ENCODE data around the gene MAP2K6.

MAP2K6 gene

DNA sequence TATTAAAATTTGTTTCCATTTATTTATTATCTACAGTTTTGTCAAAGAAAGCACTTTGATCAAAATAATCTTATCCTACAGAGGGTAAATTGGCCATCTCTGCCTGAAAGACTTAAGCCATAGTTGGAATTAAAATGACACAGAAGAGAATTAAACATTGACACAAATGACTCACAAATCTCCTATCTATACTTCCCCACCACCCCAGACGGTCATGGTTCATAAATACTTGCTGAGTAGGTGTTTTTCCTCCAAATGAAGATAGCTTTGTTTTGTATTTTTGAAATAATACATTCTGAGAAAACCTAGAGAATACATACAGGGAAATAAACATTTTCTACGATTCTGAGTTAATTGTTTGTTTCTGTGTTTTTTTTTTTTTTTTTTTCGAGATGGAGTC is 142.8 kb downstream of the MAP2K6 start:
- DNase-seq (ENCODE audit: low read depth, low spot score) = no peak
- H3K4me3 ChIP-seq (ENCODE audit: low read length) = no peak overlapping the region

DNA sequence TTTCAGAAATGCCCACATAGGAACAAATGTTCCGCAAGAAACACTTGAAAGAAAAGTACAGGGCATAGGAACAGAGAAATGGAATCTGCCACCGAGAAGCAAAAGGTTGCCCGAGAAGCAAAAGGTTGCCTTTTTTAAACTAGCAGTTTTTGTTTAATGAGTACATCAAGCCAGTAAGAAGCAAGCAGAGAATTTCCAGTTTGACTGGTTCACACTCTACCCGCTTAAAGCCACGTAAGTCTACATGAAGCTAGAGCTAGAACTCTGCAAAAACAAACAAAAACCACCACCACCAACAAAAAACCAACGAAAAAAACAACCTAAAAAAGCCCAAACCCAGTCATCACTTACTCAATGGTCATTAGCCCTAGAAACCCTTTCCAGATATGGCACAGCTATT is 144.3 kb downstream of the MAP2K6 start:
- no peak overlapping the region for H3K4me3 ChIP-seq (ENCODE audit: low read length)
- no peak for DNase-seq (ENCODE audit: low read depth, low spot score)

DNA sequence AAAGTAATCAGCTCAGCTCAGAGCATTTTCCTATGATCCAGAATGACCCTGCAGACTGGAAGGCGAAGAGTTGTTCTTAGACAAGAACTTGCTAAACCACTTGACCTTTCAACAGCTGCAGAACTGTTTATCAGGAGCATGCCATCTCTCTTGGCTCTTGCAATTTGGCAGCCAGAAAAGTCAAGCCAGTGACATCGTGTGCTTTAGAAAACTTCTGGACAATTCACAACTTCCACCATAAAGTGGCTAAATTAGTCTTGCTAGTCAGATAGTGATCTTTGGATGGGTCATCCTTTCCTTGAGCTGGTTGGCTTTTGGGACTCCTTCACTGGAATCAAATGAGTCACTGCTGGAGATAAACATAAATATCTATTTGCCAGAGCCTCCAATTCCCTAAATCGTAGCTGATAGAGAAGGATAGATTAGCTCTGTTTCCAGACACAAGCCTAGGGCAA is 146.5 kb downstream of the MAP2K6 start:
- no peak for DNase-seq (ENCODE audit: low read depth, low spot score)

DNA sequence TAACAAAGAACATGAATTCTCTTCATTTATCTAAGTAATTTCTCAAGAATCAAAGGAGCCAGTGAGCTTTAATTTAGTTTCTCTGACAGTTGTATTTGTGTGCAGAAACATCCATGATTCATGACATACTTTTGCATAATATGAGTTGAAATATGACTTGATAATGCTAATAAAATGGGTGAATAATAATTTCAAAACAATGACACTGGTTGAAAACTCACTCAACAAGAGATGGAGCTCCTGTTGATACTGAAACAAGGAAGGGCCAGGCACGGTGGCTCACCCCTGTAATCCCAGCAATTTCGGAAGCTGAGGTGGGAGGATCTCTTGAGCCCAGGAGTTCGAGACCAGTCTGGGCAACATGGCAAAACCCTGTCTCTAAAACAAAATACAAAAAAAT is 147.0 kb downstream of the MAP2K6 start:
- no peak overlapping the region for H3K4me3 ChIP-seq (ENCODE audit: low read length)
- DNase-seq (ENCODE audit: low read depth, low spot score) = no peak

More for the DNA sequence above, 146.5 kb downstream of the MAP2K6 start:
- H3K4me3 ChIP-seq (ENCODE audit: low read length) = no peak overlapping the region

DNA sequence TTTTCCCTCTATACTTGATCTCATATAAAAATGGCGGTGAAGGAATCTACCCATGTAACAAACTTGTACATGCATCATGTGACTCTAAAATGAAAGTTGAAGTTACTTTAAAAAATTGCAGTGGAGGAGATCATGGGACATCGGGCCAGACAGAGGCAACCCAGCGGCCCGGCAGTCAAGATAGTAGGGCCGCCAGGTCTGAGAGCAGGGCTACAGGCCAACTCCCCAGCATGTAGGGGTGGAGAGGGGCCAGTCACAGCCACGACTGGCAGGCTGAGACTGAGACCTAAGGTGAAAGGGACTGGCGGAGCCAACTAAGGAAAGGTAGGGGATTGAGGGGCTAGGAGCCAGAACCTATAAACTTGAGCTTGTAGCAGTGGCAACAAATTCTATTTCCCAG is 150.9 kb downstream of the MAP2K6 start:
- no peak overlapping the region for H3K4me3 ChIP-seq (ENCODE audit: low read length)
- DNase-seq (ENCODE audit: low read depth, low spot score) = no peak

DNA sequence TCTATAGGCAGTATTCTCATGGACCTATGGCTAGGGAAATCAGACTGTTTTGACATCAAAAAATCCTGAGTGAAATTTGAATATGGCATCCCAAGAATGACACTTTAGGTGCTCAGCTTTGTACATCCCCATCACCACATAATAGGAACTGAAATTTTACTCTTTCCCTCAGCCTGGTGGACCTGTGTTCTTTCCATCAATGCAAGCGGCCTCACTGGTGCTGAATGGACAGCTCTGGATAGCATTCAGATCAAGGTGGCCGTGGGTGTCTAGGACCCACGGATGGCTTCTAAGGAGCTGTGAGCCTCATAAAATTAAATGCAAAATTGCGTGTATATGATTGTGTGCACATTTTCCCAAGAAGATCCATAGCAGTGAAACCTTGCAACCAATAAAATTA is 152.6 kb downstream of the MAP2K6 start:
- no peak overlapping the region for H3K4me3 ChIP-seq (ENCODE audit: low read length)
- no peak for DNase-seq (ENCODE audit: low read depth, low spot score)

DNA sequence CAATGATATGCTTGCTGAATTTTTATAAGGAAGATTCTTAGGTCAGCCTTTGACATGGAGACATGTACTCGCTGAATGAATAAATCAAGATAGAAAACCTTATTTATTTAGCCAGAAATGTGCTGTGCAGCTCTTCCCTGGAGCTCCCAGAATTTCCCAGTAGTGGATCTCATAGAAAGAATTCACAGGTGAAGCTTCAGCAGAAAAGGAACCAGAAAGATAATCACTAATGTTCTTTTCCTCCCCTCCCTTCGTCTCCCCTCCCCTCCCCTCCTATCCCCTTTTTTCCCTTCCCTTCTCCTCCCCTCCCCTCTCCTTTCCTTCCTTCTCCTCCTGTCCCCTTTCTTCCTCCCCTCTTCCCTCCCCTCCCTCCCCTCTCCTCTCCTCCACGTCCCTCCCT is 158.2 kb downstream of the MAP2K6 start:
- DNase-seq (ENCODE audit: low read depth, low spot score) = no peak
- no peak overlapping the region for H3K4me3 ChIP-seq (ENCODE audit: low read length)

DNA sequence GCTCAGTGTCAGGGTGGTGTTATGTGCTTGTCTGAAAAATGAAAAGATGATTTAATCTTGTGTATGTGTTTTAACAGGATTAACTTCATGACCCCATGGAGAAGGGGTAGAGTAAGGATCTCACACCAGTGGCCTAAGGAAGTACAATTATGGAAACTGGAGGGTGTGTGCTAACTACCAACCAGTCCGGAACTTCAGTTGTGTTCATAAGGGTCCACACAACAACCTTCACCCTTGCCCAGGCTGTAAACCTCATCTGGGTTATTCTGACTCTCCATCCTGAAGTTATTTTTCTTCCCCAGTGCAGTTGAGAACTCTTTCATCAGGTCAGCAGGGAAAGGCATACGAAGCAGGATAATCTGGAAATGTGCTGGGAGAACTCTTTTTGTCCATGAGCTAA is 158.9 kb downstream of the MAP2K6 start:
- no peak for DNase-seq (ENCODE audit: low read depth, low spot score)
- H3K4me3 ChIP-seq (ENCODE audit: low read length) = no peak overlapping the region

DNA sequence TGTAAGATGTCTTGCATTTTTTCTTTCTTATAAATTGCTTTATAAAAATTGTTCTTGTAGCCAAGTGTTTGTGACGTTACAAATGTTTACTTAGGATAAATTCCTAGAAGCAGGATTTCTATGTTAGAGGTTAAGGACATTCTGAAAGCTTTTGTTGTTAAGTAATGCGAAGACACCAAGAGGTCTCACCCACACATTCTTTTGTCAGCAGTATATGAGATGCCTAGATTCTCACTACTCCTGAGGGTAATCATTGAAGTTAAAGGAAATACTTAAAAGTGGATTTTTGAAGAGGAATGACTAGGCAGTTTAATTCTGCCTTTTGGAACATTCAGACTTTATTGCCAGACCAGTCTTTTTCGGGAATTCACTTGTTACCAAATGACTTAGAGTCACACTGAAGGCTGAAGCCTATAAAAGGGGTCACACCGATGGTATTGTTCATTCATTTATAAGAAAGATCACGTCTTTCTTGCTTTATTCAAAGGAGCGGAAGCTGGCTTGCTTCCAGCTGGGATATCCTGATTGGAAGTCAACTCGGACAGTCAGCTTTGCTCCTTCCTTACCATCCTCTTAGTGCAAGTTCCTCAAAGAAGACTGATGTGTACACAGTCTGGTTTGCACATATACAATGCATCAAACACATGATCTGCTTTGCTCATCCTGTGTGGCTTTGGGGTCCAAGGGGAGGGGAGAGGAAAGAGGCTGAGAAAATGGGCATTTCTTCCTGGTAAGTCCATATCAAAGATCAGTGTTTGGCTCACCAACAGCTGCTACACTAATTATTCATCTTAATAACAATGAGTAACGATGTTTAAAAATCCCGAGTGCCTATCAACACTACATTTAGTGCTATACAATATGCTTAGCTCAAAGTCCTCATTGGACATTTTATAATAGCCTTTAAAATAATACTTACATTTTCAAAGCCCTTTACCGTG is 160.0 kb downstream of the MAP2K6 start:
- no peak for DNase-seq (ENCODE audit: low read depth, low spot score)
- H3K4me3 ChIP-seq (ENCODE audit: low read length) = no peak overlapping the region

DNA sequence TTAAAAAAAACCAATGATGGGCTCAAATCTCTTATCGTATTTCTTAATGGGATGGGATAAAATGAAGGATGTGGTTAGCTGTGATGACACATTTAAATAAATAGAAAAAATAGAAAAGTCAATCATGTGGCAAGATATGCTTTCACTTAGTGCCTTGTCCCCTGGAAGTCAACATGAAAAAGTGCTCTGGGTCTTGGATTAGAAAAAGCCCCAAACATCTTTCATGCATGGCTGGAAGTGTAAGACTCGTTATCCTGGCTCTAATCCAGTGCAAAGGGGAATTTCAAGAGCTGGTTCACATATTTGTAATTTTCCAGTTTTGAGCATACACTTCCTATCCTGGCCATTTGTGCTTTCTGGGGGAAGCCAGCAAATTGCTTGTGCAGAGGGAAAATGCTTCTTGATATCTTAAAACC is 160.9 kb downstream of the MAP2K6 start:
- no peak for DNase-seq (ENCODE audit: low read depth, low spot score)
- no peak overlapping the region for H3K4me3 ChIP-seq (ENCODE audit: low read length)

DNA sequence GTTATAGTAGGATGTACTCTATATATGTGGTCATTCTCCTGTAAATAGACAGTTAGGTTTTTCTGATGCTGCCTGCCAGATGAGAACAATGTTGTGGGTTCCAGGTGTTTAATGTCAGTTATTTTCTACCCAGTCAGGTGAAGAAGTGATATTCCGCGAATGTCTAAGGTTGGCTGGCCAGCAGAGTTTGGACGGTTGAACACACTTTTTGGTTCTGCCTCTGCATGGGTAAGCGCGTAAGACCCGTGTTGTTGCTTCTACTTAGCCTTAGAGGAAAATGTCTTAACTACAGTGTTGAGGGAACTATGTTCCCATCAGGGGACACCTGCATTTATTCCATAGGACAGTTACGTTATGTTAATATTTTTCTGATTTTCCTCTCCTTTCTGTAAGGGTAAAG is 162.6 kb downstream of the MAP2K6 start:
- H3K4me3 ChIP-seq (ENCODE audit: low read length) = no peak overlapping the region

DNA sequence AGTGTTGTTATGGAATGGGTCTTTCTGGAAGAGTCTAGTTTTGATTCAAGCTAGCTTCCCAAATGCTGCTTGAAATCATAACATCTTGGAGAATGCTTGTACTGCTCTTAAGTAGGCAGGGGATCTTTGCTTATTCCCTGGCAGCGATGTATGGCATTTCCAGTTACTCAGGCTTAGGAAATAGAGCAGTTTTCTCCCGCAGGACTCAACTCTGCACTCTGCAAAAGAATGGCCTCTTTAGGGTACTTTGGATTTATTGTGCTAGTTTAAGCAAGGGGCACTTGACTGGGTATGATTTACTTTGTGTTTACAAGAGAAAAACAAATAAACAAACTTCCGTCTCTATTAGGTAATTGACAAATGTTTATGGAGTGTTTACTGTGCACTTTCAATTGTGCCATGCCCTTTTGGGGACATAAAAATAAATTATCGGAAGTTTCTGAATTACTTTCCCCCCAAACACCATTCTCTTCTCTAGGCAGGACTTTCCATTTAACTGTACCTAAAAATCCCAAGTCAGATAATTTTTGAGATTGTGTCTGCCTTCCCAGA is 164.0 kb downstream of the MAP2K6 start:
- no peak overlapping the region for H3K4me3 ChIP-seq (ENCODE audit: low read length)
- DNase-seq (ENCODE audit: low read depth, low spot score) = no peak

More for the DNA sequence above, 162.6 kb downstream of the MAP2K6 start:
- DNase-seq (ENCODE audit: low read depth, low spot score) = no peak

DNA sequence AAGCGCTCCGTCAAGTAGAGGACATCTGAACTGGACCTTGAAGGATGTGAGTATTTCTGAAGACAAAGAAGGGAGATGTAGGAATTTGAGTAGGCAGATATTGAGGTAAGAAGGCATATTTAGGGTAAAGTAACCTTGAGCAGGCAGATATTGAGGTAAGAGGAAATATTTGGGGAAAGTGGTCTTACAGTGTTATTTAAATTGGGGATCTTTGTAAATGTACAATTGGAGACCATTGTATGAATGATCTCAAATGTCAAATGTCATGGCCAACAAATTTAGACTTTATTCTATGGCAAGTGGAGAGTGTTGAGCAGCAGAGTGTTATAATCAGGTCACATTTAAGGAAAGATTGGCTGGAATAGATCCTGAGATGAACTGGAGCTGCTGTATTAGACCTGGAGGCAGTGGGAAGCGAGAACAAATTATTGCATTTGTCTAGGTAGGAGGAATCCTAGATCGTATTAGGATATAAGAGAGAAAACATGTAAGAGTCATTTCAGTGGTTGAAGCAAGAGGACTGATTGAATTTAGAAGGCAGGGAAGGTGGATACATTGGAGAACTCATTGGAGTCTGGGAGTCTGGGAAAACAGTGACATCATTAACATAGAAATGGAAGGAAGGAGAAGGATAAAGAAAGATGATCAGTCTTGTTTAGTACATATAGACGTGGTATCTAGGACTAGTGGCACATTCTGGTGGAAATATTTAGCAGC is 165.6 kb downstream of the MAP2K6 start:
- no peak for DNase-seq (ENCODE audit: low read depth, low spot score)
- no peak overlapping the region for H3K4me3 ChIP-seq (ENCODE audit: low read length)

DNA sequence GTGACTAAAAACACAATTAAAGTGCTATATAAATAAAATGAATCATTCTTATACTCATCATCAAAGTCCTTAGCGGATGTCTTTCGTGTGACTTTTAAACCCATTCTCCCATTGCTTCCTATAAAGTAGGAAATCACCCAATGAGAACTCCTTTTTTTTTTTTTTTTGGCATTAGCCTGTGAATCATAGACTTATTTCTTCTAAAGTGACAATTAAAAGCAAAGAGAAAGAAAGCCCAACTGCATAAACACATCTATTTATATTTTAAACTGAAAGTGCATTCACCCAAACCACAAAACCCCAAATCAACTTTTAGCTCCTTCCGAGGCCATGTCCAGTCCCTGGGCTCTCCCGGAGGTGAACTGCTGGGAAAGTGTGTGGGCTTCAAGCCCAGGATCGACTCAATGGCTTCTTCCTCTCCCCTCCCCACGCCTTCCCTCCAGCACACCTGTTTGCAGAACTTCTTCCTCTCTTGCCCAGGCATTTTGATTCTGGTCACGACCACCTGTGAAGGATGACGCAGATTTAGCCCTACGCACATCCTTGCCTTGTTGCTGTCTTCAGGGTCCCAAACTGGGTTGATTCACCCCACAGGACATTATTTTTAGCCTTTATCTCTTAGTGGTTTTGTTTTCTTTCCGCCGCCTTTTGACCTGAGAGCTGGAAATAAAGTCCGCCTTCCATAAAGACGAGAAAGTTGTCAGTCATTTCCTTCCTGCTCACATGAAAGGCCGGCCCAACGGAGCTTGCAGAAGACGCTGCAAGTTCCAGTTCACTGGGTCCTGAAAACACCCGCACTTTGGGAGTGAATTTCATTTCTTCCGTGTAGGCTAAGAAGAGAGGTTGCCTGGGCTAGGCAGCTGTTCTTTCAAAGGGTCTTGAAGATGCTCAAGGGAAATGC is 166.8 kb downstream of the MAP2K6 start:
- peak; percentile 45 for DNase-seq (ENCODE audit: low read depth, low spot score)
- no peak overlapping the region for H3K4me3 ChIP-seq (ENCODE audit: low read length)

DNA sequence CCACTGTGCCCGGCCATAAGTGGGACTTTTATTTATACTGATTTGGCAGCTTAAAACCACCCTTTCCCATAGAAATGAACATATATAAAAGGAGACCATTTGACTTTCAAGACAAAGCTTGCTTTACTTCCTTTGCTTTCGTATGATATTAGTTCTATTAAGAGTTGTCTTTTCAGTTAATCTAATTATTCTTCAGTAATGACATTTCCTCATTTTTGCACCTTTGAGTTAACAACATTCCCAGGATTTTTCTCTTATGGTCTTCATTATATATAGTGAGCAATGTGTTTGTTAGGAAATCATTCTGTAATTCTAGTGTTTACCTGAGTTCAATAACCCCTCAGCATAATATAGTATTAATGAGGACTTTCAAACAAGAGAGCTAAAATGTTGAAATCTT is 173.8 kb downstream of the MAP2K6 start:
- no peak for DNase-seq (ENCODE audit: low read depth, low spot score)
- H3K4me3 ChIP-seq (ENCODE audit: low read length) = no peak overlapping the region

DNA sequence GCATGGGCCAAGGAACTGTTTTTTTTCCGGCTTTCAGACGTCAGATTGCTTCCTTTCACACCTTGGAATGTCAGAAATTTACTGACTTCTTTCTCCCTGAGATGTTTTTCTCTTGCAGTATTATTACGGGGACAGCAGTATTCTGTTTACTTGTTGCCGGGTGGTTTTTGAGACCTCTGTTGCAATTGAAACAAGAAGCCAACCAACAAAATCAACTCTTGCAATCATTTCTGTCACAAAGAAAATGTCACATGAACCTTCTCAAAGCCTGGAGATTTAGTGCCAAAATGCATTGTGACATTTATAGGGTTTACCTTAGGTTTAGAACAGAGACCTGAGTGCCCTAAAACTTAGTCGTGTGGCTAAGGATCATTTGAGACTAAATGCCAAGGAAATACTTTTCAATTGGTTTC is 174.3 kb downstream of the MAP2K6 start:
- DNase-seq (ENCODE audit: low read depth, low spot score) = no peak
- H3K4me3 ChIP-seq (ENCODE audit: low read length) = no peak overlapping the region

DNA sequence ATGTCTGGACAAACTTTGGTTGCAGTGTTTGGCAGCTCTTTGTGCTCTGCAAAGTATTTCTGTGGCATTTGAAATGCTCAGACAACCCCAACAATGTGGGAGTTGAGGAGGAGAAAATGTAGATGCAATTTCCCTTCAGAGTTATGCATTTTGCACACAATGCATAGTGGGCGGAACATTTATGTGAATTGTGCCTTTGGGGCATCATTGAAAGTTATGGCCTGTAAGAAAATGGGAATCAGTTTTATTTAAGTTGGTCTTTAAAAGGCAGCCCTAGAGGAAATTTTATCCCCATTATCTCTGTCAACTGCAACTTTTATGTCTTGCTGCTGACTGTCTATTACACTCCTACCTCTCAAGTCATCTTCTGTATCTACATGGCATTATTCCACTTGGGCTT is 176.2 kb downstream of the MAP2K6 start:
- no peak for DNase-seq (ENCODE audit: low read depth, low spot score)
- H3K4me3 ChIP-seq (ENCODE audit: low read length) = no peak overlapping the region

DNA sequence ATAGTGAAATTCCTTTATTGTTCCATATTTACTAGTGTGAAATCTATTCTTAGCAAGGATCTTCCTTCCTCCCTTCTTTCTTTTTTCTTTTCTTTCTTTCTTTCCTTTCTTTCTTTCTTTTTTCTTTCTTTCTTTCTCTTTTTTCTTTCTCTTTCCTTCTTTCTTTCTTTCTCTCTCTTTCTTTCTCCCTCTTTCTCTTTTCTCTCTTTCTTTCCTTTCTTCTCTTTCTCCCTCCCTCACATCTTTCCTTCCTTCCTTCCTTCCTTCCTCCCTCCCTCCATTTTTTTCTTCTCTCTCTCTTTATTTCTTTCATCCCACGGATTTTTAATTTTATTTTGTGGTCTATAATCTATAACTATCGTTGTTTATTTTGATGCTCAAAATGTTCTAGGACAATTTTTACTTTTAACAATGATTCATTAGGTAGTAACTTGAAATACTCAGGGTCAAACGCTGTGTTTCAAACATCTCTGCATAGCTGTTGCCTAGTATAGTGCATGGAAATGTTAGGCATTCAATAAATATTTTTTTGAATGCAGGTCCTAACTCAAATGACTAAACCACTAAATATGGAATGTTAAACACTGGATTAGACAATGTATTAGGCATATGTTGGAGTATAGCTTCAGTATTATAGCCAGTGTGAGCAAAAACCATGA is 178.3 kb downstream of the MAP2K6 start:
- no peak overlapping the region for H3K4me3 ChIP-seq (ENCODE audit: low read length)
- no peak for DNase-seq (ENCODE audit: low read depth, low spot score)

DNA sequence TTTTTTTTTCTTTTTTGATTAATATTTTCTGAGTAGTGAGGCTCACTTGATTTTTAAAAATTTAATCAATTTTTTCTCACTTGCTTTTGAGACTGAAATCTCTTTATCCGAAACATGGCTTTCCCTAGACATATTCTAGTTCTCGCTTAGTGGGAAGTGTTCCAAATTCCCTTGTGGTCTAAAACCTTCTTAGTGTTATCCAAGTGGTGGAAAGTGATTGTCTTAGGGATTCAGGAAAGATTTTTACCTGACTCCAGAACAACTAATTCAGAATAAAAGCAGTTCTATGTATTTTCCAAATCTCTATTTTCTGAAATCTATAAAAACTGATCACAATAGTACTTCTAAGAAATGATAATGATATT is 178.8 kb downstream of the MAP2K6 start:
- no peak overlapping the region for H3K4me3 ChIP-seq (ENCODE audit: low read length)
- no peak for DNase-seq (ENCODE audit: low read depth, low spot score)
